Activated naive CD4-positive, alpha-beta T cell treated with anti-CD3 and anti-CD28 coated beads, Interleukin-2, amount 50 U/mL, for 16 hours (primary cell): Measurements from ENCODE around the gene SLC25A25.

ENCODE experiments used
- DNase-seq: peaks from one replicate; pipeline ENCODE4 v3.0.0-alpha.2; 2020

SLC25A25 gene

GRCh38 chr9:128114326-128115186 is 46.5 kb downstream of the SLC25A25 start:
- DNase-seq = no peak

- no peak for DNase-seq
These were observed 47.4 kb downstream of the SLC25A25 start for GRCh38 chr9:128115187-128116103.

- DNase-seq = no peak
These were observed 48.4 kb downstream of the SLC25A25 start for GRCh38 chr9:128116104-128117083.

- peak; percentile 96 for DNase-seq
These were observed 49.8 kb downstream of the SLC25A25 start for GRCh38 chr9:128117613-128118471.

- no peak for DNase-seq
These were observed 50.4 kb downstream of the SLC25A25 start for GRCh38 chr9:128118472-128118857.

GRCh38 chr9:128118971-128119665 is 51.1 kb downstream of the SLC25A25 start:
- DNase-seq = no peak

GRCh38 chr9:128120061-128120740 is 52.2 kb downstream of the SLC25A25 start:
- no peak for DNase-seq

- no peak for DNase-seq
These were observed 52.9 kb downstream of the SLC25A25 start for GRCh38 chr9:128120741-128121465.

GRCh38 chr9:128121466-128121810 is 53.4 kb downstream of the SLC25A25 start:
- no peak for DNase-seq

- DNase-seq = no peak
These were observed 54.1 kb downstream of the SLC25A25 start for GRCh38 chr9:128121924-128122808.

- no peak for DNase-seq
These were observed 54.8 kb downstream of the SLC25A25 start for GRCh38 chr9:128122809-128123175.

GRCh38 chr9:128123451-128124080 is 55.5 kb downstream of the SLC25A25 start:
- no peak for DNase-seq

- no peak for DNase-seq
These were observed 56.4 kb downstream of the SLC25A25 start for GRCh38 chr9:128124451-128124850.

- no peak for DNase-seq
These were observed 57.0 kb downstream of the SLC25A25 start for GRCh38 chr9:128124873-128125579.

GRCh38 chr9:128125580-128126354 is 57.7 kb downstream of the SLC25A25 start:
- DNase-seq = no peak

- peak; percentile 87 for DNase-seq
These were observed 59.5 kb downstream of the SLC25A25 start, which contains the start of gene PTGES2 for GRCh38 chr9:128127568-128127989. Gene PTGES2 (minus strand): TSS chr9:128127729. CDS start chr9:128127717, 12 bp downstream.
